OCI-LY3 (cell line): ENCODE measurements around the gene GIT2.

Experiments
- CTCF ChIP-seq: fragments of 200-600, 300-600 bp; sonication (generic); IDR thresholded peaks from 2 replicates; pipeline ENCODE4 v1.5.1; 2014; ENCODE audit warnings: antibody characterized with exemption, low read length, low read depth
- EZH2phosphoT487 ChIP-seq: fragments of 200-600 bp; shearing (Covaris generic); IDR thresholded peaks from 2 replicates; pipeline ENCODE4 v1.6.1; 2018; ENCODE audit warnings: antibody characterized with exemption, mixed run types, low read depth

- TF ChIP-seq CTCF (no peak), EZH2phosphoT487 (no peak)
Observed at GRCh38 chr12:109966546-109966945, 29.6 kb downstream of the GIT2 start.
